GM23248 (cell line): ENCODE data around the gene PLD1. TPM values are rescaled to one million over a fixed set of nuclear protein-coding genes. Genes with fewer than 3 reads are reported as not detected.

Source experiments
- DNase-seq: peaks from one replicate; pipeline ENCODE4 v3.0.0-alpha.2; 2015
- H2AFZ ChIP-seq: fragments of 200-600 bp; sonication (generic); 2 replicates; pipeline ENCODE4 v1.6.1; 2016; ENCODE audit warnings: antibody characterized with exemption
- H3F3A ChIP-seq: fragments of 200-600 bp; sonication (generic); 2 replicates; pipeline ENCODE4 v1.6.1; 2016; ENCODE audit warnings: mild to moderate bottlenecking, antibody characterized with exemption, mixed run types; ENCODE audit not compliant: insufficient read depth
- H3K27ac ChIP-seq: fragments of 200-600 bp; sonication (generic); 2 replicates; pipeline ENCODE4 v1.5.1; 2016; ENCODE audit warnings: mild to moderate bottlenecking
- H3K27me3 ChIP-seq: fragments of 200-600 bp; sonication (generic); replicated peaks from 2 replicates; pipeline ENCODE4 v1.6.1; 2016; ENCODE audit warnings: mild to moderate bottlenecking; ENCODE audit not compliant: insufficient read depth
- H3K36me3 ChIP-seq: fragments of 200-600 bp; sonication (generic); 2 replicates; pipeline ENCODE4 v1.6.1; 2016; ENCODE audit warnings: low read depth, mild to moderate bottlenecking
- H3K4me1 ChIP-seq: fragments of 200-600 bp; sonication (generic); 2 replicates; pipeline ENCODE4 v1.6.1; 2016; ENCODE audit warnings: mild to moderate bottlenecking; ENCODE audit not compliant: insufficient read depth
- H3K4me2 ChIP-seq: fragments of 200-600 bp; sonication (generic); one replicate; pipeline ENCODE4 v1.6.1; 2016; ENCODE audit warnings: mild to moderate bottlenecking; ENCODE audit not compliant: unreplicated experiment
- H3K4me3 ChIP-seq: fragments of 200-600 bp; sonication (generic); 2 replicates; pipeline ENCODE4 v1.5.1; 2016; ENCODE audit warnings: mild to moderate bottlenecking
- H3K79me2 ChIP-seq: fragments of 200-600 bp; sonication (generic); 2 replicates; pipeline ENCODE4 v1.6.1; 2016; ENCODE audit warnings: mild to moderate bottlenecking; ENCODE audit not compliant: insufficient read depth
- H3K9ac ChIP-seq: fragments of 200-600 bp; sonication (generic); 2 replicates; pipeline ENCODE4 v1.6.1; 2016; ENCODE audit warnings: mild to moderate bottlenecking
- H3K9me2 ChIP-seq: fragments of 200-600 bp; sonication (generic); 2 replicates; pipeline ENCODE4 v1.6.1; 2016; ENCODE audit warnings: mixed run types, mild to moderate bottlenecking, moderate library complexity; ENCODE audit not compliant: insufficient read depth
- H3K9me3 ChIP-seq: fragments of 200-600 bp; sonication (generic); one replicate; pipeline ENCODE4 v1.6.1; 2017; ENCODE audit warnings: low read depth
- H4K20me1 ChIP-seq: fragments of 200-600 bp; sonication (generic); 2 replicates; pipeline ENCODE4 v1.6.0; 2016; ENCODE audit not compliant: insufficient read depth
- EZH2 ChIP-seq: fragments of 200-600 bp; sonication (generic); IDR thresholded peaks from 2 replicates; pipeline ENCODE4 v1.6.1; 2018; ENCODE audit warnings: antibody characterized with exemption, mild to moderate bottlenecking; ENCODE audit not compliant: insufficient read depth, poor library complexity, severe bottlenecking
- EZH2phosphoT487 ChIP-seq: fragments of 200-600 bp; sonication (generic); IDR thresholded peaks from 2 replicates; pipeline ENCODE4 v1.6.1; 2018; ENCODE audit warnings: antibody characterized with exemption, moderate library complexity, mild to moderate bottlenecking, low read depth; ENCODE audit not compliant: insufficient read depth
- WGBS, 2 experiments: methylation state at CpG; one replicate each; pipeline ENCODE4 v1.1.6; 2015 to 2017; ENCODE audit warnings: low lambda C conversion rate in 2 of 2, low coverage in 1 of 2; ENCODE audit errors: missing lambda C conversion rate in 2 of 2; 5-methylcytosine and 5-hydroxymethylcytosine counted together
- in situ Hi-C: fragments of 300-500 bp; cut with MboI; formaldehyde crosslinking; loops from 2 replicates; pipeline ENCODE4 v1.15.0; 2020
- polyA plus RNA-seq: library from polyadenylated mRNA; unstranded; fragments of >200 nt; fragmentation: Nextera tagmentation; extraction: Ambion mirVana; gene quantifications from 2 replicates; pipeline ENCODE4 v1.2.1, GENCODE V29; 2016
- total RNA-seq: library from RNA; depleted of rRNA; stranded (reverse); fragments of >200 nt; shearing (Covaris generic); gene quantifications from 2 replicates; pipeline ENCODE4 v1.2.3, GENCODE V29; 2014

Gene PLD1
- total and polyA plus RNA-seq, 2 experiments from 2014 or later, result 3.0 to 4.6 TPM

DNA sequence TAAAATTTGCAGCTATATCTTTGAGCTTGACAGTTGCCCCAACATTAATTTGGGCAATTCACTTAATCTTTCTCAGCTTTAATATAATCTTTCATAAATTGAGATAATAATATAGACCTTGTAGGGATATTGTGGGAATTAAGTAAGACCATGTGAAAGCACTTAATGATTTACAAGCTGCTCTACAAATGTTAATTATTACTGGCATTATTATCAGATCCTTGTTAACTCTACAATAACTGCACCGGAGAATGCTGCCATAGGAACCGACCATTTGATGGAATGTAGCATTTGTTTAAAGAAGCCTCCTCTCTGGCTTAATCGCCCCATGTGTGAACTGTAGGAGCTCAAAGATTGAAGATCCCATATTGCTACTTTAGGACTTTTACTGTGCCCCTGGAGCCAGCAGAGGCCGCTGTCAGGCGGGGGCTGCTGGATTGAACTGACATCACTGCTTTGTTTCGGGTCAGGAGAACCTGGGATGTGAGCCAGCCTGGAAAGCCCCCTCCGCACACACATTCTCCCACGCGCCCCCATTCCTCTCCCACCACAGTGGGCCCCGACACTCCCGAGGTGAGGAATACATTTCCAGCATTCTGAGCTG, 195.9 kb downstream of the PLD1 start:
- Histone ChIP-seq H3F3A (no peaks in the 10 kb centered on the region), H3K4me3 (no peak overlapping the region), H3K9ac (no peak overlapping the region), H4K20me1 (no peaks in the 10 kb centered on the region), H3K9me2 (no peaks in the 10 kb centered on the region), H3K4me2 (no peak overlapping the region), H3K36me3 (no peaks in the 10 kb centered on the region), H3K27ac (no peak overlapping the region), H2AFZ (peak overlapping the region; percentile 49), H3K79me2 (no peaks in the 10 kb centered on the region), H3K9me3 (no peaks in the 10 kb centered on the region), H3K27me3 (no peaks in the 10 kb centered on the region), H3K4me1 (no peaks in the 10 kb centered on the region)
- WGBS, 2 experiments, result 42 to 47% methylated on average over 10 to 11 of the region's 11 CpGs
- TF ChIP-seq EZH2 (no peak), EZH2phosphoT487 (no peak)
- DNase-seq, result peak; percentile 52
- in situ Hi-C loops, result no loop called here

DNA sequence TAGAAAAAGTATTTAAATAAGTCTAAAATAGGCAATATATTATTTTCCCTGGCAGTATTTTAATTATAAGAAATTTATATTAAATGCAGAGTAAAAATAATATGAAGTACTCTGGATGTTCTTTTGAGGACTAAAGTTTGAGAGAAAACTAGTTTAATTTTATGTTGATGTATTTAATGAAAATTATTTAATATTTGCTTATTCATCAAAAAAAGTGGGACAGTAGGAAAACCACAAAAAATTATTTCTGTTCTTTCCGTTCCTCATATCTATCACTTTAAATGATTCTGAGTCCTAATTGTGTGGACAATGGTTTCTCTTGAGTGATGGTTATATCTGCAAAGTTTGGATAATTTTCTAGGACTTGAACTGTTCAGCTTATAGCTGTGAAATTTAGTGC, 202.8 kb downstream of the PLD1 start:
- H3K27me3 ChIP-seq, result no peaks in the 10 kb centered on the region
- in situ Hi-C loops, result no loop called here
- H3K27ac ChIP-seq, result no peak overlapping the region
- H3K4me1 ChIP-seq, result no peaks in the 10 kb centered on the region
- H3K9me2 ChIP-seq, result no peaks in the 10 kb centered on the region
- no peak overlapping the region for H3K4me2 ChIP-seq
- no peak overlapping the region for H3K9ac ChIP-seq
- 55 to 66% methylated on average over 1 of the region's 1 CpG for WGBS, 2 experiments
- no peaks in the 10 kb centered on the region for H3F3A ChIP-seq
- H3K36me3 ChIP-seq, result no peaks in the 10 kb centered on the region
- no peaks in the 10 kb centered on the region for H3K79me2 ChIP-seq
- DNase-seq, result no peak
- no peaks in the 10 kb centered on the region for H3K9me3 ChIP-seq
- H2AFZ ChIP-seq, result no peak overlapping the region
- TF ChIP-seq EZH2 (no peak), EZH2phosphoT487 (no peak)
- H4K20me1 ChIP-seq, result no peaks in the 10 kb centered on the region
- H3K4me3 ChIP-seq, result no peak overlapping the region

DNA sequence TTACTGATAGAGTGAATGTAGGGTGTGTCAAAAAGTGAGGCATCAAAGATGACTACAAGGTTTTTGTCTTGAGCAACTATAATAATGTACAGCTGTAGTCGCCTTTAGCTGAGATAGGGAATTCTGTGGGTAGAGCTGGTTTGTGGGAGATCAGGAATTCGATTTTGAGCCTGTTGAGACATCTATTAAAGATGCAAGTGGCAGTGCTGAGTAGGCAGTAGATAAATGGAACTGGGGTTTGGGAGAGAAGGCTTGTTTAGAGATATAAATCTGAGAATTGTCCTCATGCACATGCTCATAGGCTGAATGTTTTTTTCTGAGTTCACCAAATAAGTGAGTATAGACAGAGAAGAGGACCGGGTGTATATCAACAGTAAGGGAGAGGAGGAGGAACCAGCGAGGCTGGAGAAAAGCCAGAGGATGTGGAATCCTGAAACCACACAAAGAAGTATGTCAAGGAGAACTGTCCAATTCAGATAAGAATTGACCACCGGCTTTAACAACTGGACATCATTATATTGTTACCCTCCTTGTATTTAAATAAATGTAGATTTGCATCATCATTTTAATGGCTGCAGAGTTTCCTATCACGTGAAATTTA, 204.0 kb downstream of the PLD1 start:
- in situ Hi-C loops, result no loop called here
- no peaks in the 10 kb centered on the region for H3K27me3 ChIP-seq
- H4K20me1 ChIP-seq, result no peaks in the 10 kb centered on the region
- no peak for TF ChIP-seq EZH2phosphoT487
- H3K36me3 ChIP-seq, result no peaks in the 10 kb centered on the region
- H2AFZ ChIP-seq, result no peak overlapping the region
- DNase-seq, result peak; percentile 22
- H3K9ac ChIP-seq, result no peak overlapping the region
- no peaks in the 10 kb centered on the region for H3K9me3 ChIP-seq
- H3K79me2 ChIP-seq, result no peaks in the 10 kb centered on the region
- no peak overlapping the region for H3K4me3 ChIP-seq
- H3K4me1 ChIP-seq, result no peaks in the 10 kb centered on the region
- H3K27ac ChIP-seq, result no peak overlapping the region
- H3K9me2 ChIP-seq, result no peaks in the 10 kb centered on the region
- H3F3A ChIP-seq, result no peaks in the 10 kb centered on the region
- H3K4me2 ChIP-seq, result no peak overlapping the region
- 81 to 82% methylated on average over 6 of the region's 6 CpGs for WGBS, 2 experiments

DNA sequence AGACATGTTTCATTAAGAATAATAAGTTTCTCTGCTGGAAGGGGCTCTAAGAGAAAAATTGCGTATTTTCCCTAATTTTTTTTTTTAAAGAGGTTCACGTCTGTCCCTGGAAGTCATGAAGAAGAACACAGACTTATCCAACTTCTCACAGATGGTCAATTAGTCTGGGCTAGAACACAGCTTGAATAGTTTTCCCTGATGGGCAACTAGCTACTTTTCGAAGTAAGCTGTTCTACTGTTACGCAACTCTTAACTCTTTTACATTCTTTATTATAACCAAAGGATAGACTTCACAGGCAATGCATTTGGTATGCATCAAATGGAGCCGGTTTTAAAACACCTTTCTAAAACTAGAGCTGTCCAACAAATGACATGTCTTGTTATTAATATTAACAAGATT, 205.9 kb downstream of the PLD1 start:
- Histone ChIP-seq H3K4me1 (no peaks in the 10 kb centered on the region), H3K4me3 (no peak overlapping the region), H3K4me2 (no peak overlapping the region), H3K79me2 (no peaks in the 10 kb centered on the region), H4K20me1 (no peaks in the 10 kb centered on the region), H3K36me3 (no peaks in the 10 kb centered on the region), H3K27ac (no peak overlapping the region), H2AFZ (no peak overlapping the region), H3F3A (no peaks in the 10 kb centered on the region), H3K9ac (no peak overlapping the region), H3K9me2 (no peaks in the 10 kb centered on the region), H3K27me3 (no peaks in the 10 kb centered on the region), H3K9me3 (no peaks in the 10 kb centered on the region)
- no peak for DNase-seq
- WGBS, 2 experiments, result 95 to 96% methylated on average over 5 of the region's 5 CpGs
- in situ Hi-C loops, result no loop called here
- no peak for TF ChIP-seq EZH2
- TF ChIP-seq EZH2phosphoT487, result no peak

DNA sequence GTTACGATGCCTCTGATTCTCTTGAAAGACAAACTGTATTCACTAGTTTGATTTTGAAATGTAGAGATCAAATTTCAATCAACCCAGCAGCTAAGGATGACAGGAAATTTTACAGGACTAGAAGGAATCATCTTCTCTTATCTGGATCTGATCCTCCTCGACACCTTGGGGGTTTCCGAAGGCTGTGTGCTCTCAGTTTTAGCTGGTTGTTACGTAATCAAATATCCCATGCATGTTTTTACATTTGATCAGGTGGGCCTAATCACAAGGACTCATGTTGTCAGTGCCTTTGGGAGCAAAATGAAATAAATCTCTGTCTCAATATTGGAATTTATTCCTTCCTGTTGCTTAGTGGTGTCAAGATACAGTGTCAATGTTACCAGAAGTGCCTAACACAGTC, 208.2 kb downstream of the PLD1 start:
- H3K9me3 ChIP-seq, result no peaks in the 10 kb centered on the region
- H3K27me3 ChIP-seq, result no peaks in the 10 kb centered on the region
- no peaks in the 10 kb centered on the region for H3K79me2 ChIP-seq
- 95 to 96% methylated on average over 4 of the region's 4 CpGs for WGBS, 2 experiments
- H3K4me3 ChIP-seq, result no peak overlapping the region
- no peaks in the 10 kb centered on the region for H3K36me3 ChIP-seq
- no peak overlapping the region for H3K9ac ChIP-seq
- no peaks in the 10 kb centered on the region for H3K4me1 ChIP-seq
- no peak for TF ChIP-seq EZH2phosphoT487
- TF ChIP-seq EZH2, result no peak
- no peak overlapping the region for H3K27ac ChIP-seq
- H2AFZ ChIP-seq, result no peak overlapping the region
- no peaks in the 10 kb centered on the region for H3K9me2 ChIP-seq
- no peaks in the 10 kb centered on the region for H3F3A ChIP-seq
- no peaks in the 10 kb centered on the region for H4K20me1 ChIP-seq
- in situ Hi-C loops, result no loop called here
- H3K4me2 ChIP-seq, result no peak overlapping the region
- DNase-seq, result no peak
